Type B pancreatic cell (in vitro differentiated cells): ENCODE data around the gene TUBA4A. TPM values are rescaled to one million over a fixed set of nuclear protein-coding genes. Genes with fewer than 3 reads are reported as not detected.

Source experiments
- DNase-seq: peaks from one replicate; pipeline ENCODE4 v3.0.0; 2021; ENCODE audit warnings: mixed read lengths; ENCODE audit not compliant: unreplicated experiment; ENCODE audit errors: extremely low spot score
- H3K27ac Mint-ChIP-seq: 2 replicates; pipeline ENCODE4 v1.8.0; 2021; ENCODE audit warnings: mild to moderate bottlenecking, mixed read lengths
- H3K27me3 Mint-ChIP-seq: 2 replicates; pipeline ENCODE4 v1.8.0; 2021; ENCODE audit warnings: mixed read lengths
- H3K36me3 Mint-ChIP-seq: 2 replicates; pipeline ENCODE4 v1.8.0; 2021; ENCODE audit warnings: mixed read lengths
- H3K4me1 Mint-ChIP-seq: one replicate; pipeline ENCODE4 v1.8.0; 2021; ENCODE audit warnings: mixed read lengths; ENCODE audit not compliant: unreplicated experiment
- H3K4me3 Mint-ChIP-seq: 2 replicates; pipeline ENCODE4 v1.8.0; 2021; ENCODE audit warnings: mild to moderate bottlenecking, mixed read lengths
- H3K9me3 Mint-ChIP-seq: 2 replicates; pipeline ENCODE4 v1.8.0; 2021; ENCODE audit warnings: mixed read lengths
- total RNA-seq: library from RNA; stranded (reverse); gene quantifications from 2 replicates; pipeline ENCODE4 v1.2.1, GENCODE V29; 2021; ENCODE audit warnings: low replicate concordance
- TF ChIP-seq, protein P1 (sequence below): fragments of 200-600 bp; sonication (generic); conservative IDR thresholded peaks from 2 replicates; pipeline ENCODE4 v1.5.0; 2021; ENCODE audit warnings: antibody characterized with exemption, mild to moderate bottlenecking

TUBA4A gene
- total RNA-seq, 1 donor from 2014 or later, result 25.4 TPM

GRCh38 chr2:219297766-219298456 lies 44.2 kb upstream of the TUBA4A start:
- TF ChIP-seq, protein P1, sequence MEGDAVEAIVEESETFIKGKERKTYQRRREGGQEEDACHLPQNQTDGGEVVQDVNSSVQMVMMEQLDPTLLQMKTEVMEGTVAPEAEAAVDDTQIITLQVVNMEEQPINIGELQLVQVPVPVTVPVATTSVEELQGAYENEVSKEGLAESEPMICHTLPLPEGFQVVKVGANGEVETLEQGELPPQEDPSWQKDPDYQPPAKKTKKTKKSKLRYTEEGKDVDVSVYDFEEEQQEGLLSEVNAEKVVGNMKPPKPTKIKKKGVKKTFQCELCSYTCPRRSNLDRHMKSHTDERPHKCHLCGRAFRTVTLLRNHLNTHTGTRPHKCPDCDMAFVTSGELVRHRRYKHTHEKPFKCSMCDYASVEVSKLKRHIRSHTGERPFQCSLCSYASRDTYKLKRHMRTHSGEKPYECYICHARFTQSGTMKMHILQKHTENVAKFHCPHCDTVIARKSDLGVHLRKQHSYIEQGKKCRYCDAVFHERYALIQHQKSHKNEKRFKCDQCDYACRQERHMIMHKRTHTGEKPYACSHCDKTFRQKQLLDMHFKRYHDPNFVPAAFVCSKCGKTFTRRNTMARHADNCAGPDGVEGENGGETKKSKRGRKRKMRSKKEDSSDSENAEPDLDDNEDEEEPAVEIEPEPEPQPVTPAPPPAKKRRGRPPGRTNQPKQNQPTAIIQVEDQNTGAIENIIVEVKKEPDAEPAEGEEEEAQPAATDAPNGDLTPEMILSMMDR, result no peak
- no peaks in the 10 kb centered on the region for H3K9me3 Mint-ChIP-seq
- H3K36me3 Mint-ChIP-seq, result no peaks in the 10 kb centered on the region
- H3K4me1 Mint-ChIP-seq, result no peaks in the 10 kb centered on the region
- H3K4me3 Mint-ChIP-seq, result no peak overlapping the region
- DNase-seq, result peak; percentile 53
- peaks cover 70% of the 10 kb centered on the region for H3K27me3 Mint-ChIP-seq
- H3K27ac Mint-ChIP-seq, result no peak overlapping the region

GRCh38 chr2:219296631-219297391 lies 43.1 kb upstream of the TUBA4A start:
- Mint-ChIP-seq H3K4me3 (no peak overlapping the region), H3K27me3 (peaks cover 64% of the 10 kb centered on the region), H3K27ac (no peak overlapping the region), H3K4me1 (no peaks in the 10 kb centered on the region), H3K9me3 (no peaks in the 10 kb centered on the region), H3K36me3 (no peaks in the 10 kb centered on the region)
- TF ChIP-seq, protein P1, result no peak
- no peak for DNase-seq

DNA sequence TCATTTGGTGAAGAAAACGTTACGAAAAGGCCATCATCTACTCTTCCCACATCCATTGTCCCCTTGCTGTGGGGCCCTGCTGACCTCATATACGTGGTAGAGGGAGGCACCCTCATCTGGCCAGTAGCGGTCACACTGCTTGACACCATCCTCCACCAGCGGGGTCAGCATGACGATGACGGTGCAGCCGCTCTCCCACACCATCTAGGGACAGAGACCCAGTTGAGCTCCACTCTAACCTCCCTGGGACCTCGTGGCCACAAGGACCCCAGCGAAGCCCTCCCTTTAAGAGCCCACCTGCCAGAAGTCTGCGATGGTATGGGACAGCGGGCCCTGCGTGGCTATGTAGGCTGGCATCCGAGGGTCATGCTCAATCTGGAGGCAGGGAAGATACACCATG lies 42.4 kb upstream of the TUBA4A start:
- H3K36me3 Mint-ChIP-seq, result no peaks in the 10 kb centered on the region
- H3K4me1 Mint-ChIP-seq, result no peaks in the 10 kb centered on the region
- DNase-seq, result no peak
- H3K9me3 Mint-ChIP-seq, result no peaks in the 10 kb centered on the region
- TF ChIP-seq, protein P1, result no peak
- H3K27ac Mint-ChIP-seq, result no peak overlapping the region
- H3K4me3 Mint-ChIP-seq, result no peak overlapping the region
- peaks cover 60% of the 10 kb centered on the region for H3K27me3 Mint-ChIP-seq

GRCh38 chr2:219294356-219295351 lies 40.9 kb upstream of the TUBA4A start:
- H3K4me3 Mint-ChIP-seq, result peak overlapping the region; percentile 83
- H3K4me1 Mint-ChIP-seq, result no peaks in the 10 kb centered on the region
- peak overlapping the region; percentile 55 for H3K27ac Mint-ChIP-seq
- H3K36me3 Mint-ChIP-seq, result no peaks in the 10 kb centered on the region
- H3K27me3 Mint-ChIP-seq, result peaks cover 48% of the 10 kb centered on the region
- TF ChIP-seq, protein P1, result peak; percentile 99
- H3K9me3 Mint-ChIP-seq, result no peaks in the 10 kb centered on the region
- DNase-seq, result peak; percentile 90

DNA sequence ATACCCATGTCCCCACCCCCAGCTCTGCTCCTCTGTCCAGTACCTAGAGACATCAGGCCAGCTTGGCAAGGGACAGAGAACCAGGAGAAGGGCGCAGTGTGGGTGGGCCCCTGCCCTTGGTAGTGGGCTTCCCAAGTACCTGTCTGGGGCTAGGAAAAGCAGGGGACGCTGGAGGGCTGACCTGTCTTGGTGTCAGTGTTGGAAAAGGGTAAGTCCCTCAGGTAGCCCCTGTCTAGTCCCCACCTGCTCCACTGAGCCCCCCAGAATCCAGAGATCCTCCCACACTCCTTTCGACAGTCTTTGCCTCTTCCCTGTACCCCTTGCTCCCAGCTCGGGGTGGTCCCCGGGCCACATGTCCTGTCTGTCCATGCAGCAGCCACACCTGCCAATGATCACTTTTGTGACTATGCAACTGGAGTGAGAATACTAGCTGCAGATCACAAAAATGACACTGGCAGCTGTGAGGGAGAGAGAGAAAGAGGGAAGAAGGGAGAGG lies 40.1 kb upstream of the TUBA4A start:
- Mint-ChIP-seq H3K4me3 (peak overlapping the region; percentile 83), H3K27ac (peak overlapping the region; percentile 16)
- no peak for DNase-seq

More for the DNA sequence above, 40.1 kb upstream of the TUBA4A start:
- Mint-ChIP-seq H3K4me1 (no peaks in the 10 kb centered on the region), H3K27me3 (peaks cover 39% of the 10 kb centered on the region), H3K36me3 (no peaks in the 10 kb centered on the region), H3K9me3 (no peaks in the 10 kb centered on the region)
- TF ChIP-seq, protein P1, result no peak
